ENCODE data around the gene PACSIN1. TPM values are rescaled to one million over a fixed set of nuclear protein-coding genes. Genes with fewer than 3 reads are reported as not detected.

The PACSIN1 gene
- total and polyA plus RNA-seq, 12 donors = 0.77 to 11.2 (median 5.9) TPM

GRCh38 chr6:34572585-34572984 lies 106.7 kb downstream of the PACSIN1 start:
- H3K27me3 ChIP-seq = peaks cover 0 to 19% (median 4%) of the 10 kb centered on the region in 7 donors
- no peaks in the 10 kb centered on the region for H3K4me1 ChIP-seq
- H3K36me3 ChIP-seq = no peaks in the 10 kb centered on the region
- no peaks in the 10 kb centered on the region for H3K9me3 ChIP-seq
- DNase-seq = no peak
- no peak for ATAC-seq
- H3K27ac ChIP-seq = no peak overlapping the region
- intact Hi-C loops (cut with DNase I) = no loop called here
- no peak overlapping the region for H3K4me3 ChIP-seq
- WGBS, 2 donors = 86% methylated on average over 6 of the region's 6 CpGs
- TF ChIP-seq CTCF (IDR thresholded peaks at IDR 0.05) = no peak

GRCh38 chr6:34573567-34574183 lies 107.8 kb downstream of the PACSIN1 start:
- Histone ChIP-seq H3K27ac (no peak overlapping the region), H3K36me3 (no peaks in the 10 kb centered on the region), H3K9me3 (no peaks in the 10 kb centered on the region), H3K27me3 (peaks cover 0 to 17% (median 2%) of the 10 kb centered on the region in 7 donors), H3K4me1 (no peaks in the 10 kb centered on the region), H3K4me3 (no peak overlapping the region)
- no peak for TF ChIP-seq CTCF (IDR thresholded peaks at IDR 0.05)
- DNase-seq (no peak), ATAC-seq (no peak)
- 74 to 76% methylated on average over 8 of the region's 8 CpGs for WGBS, 2 donors
- intact Hi-C loops (cut with DNase I) = no loop called here

- DNase-seq (no peak), ATAC-seq (peak in 1 of 8 donors; percentile 43)
- Histone ChIP-seq H3K9me3 (no peaks in the 10 kb centered on the region), H3K4me1 (no peaks in the 10 kb centered on the region), H3K4me3 (no peak overlapping the region), H3K27me3 (peaks cover 0 to 7% (median 0%) of the 10 kb centered on the region in 7 donors), H3K27ac (no peak overlapping the region), H3K36me3 (no peaks in the 10 kb centered on the region)
- 70 to 74% methylated on average over 10 of the region's 10 CpGs for WGBS, 2 donors
- TF ChIP-seq CTCF (IDR thresholded peaks at IDR 0.05) = no peak
- intact Hi-C loops (cut with DNase I) = no loop called here
Measured at GRCh38 chr6:34574647-34575293, 108.9 kb downstream of the PACSIN1 start.

- WGBS, 2 donors = 68 to 73% methylated on average over 3 of the region's 3 CpGs
- no peak overlapping the region for H3K4me3 ChIP-seq
- no peak for TF ChIP-seq CTCF (IDR thresholded peaks at IDR 0.05)
- H3K4me1 ChIP-seq = no peaks in the 10 kb centered on the region
- no peaks in the 10 kb centered on the region for H3K9me3 ChIP-seq
- ATAC-seq = no peak
- peaks cover 0 to 2% (median 0%) of the 10 kb centered on the region in 7 donors for H3K27me3 ChIP-seq
- no peak overlapping the region for H3K27ac ChIP-seq
- intact Hi-C loops (cut with DNase I) = no loop called here
- no peaks in the 10 kb centered on the region for H3K36me3 ChIP-seq
- DNase-seq = no peak
Measured at GRCh38 chr6:34575326-34575725, 109.5 kb downstream of the PACSIN1 start.
